Caco-2 (cell line): ENCODE results near the gene EFNA4. TPM values are rescaled to one million over a fixed set of nuclear protein-coding genes. Genes with fewer than 3 reads are reported as not detected.
A peak's percentile ranks its signal among the peaks of the same experiment; 100 is the strongest.

Experiments
- BruUV-seq: library from RNA; stranded (reverse); fragments of 400-500 nt; replicated peaks from 2 replicates; lab custom pipeline; 2021; lab: Mats Ljungman, UMichigan
- CTCF ChIA-PET: fragments of 300-600 bp; sonication (Branson Sonifier 250); formaldehyde crosslinking; loops from one replicate; lab custom pipeline; 2022; ENCODE audit warnings: antibody characterized with exemption; lab: Charles Lee
- POLR2A ChIA-PET: fragments of 300-600 bp; sonication (Branson Sonifier 250); formaldehyde crosslinking; loops from one replicate; lab custom pipeline; 2022; ENCODE audit warnings: antibody characterized with exemption; lab: Charles Lee
- DNase-seq, 2 experiments: peaks; one replicate each; pipeline versions ENCODE4 v3.0.0 to v3.0.0-alpha.2; 2020 to 2022
- H3K27me3 ChIP-seq: replicated peaks from 2 replicates; pipeline ENCODE4 v1.6.0; 2011; ENCODE audit warnings: low read length; ENCODE audit not compliant: control insufficient read depth, insufficient read depth
- H3K36me3 ChIP-seq: 2 replicates; pipeline ENCODE4 v1.5.1; 2011; ENCODE audit warnings: low read length; ENCODE audit not compliant: control insufficient read depth, insufficient read depth
- H3K4me1 ChIP-seq: fragments of 250-450 bp; sonication (Bioruptor Pico); 2 replicates; pipeline ENCODE4 v1.5.1; 2020; ENCODE audit warnings: mild to moderate bottlenecking
- H3K4me3 ChIP-seq: 2 replicates; pipeline ENCODE4 v1.5.1; 2011; ENCODE audit warnings: low read depth, mild to moderate bottlenecking, control low read depth, low read length
- H3K9me3 ChIP-seq: fragments of 250-450 bp; sonication (Bioruptor Pico); 2 replicates; pipeline ENCODE4 v1.5.1; 2020; ENCODE audit warnings: mild to moderate bottlenecking, moderate library complexity
- H3K27ac Mint-ChIP-seq: one replicate; pipeline ENCODE4 v1.8.0; 2022; ENCODE audit warnings: mixed read lengths; ENCODE audit not compliant: unreplicated experiment
- H3K27me3 Mint-ChIP-seq: one replicate; pipeline ENCODE4 v1.8.0; 2022; ENCODE audit warnings: mixed read lengths; ENCODE audit not compliant: insufficient read depth, unreplicated experiment
- H3K36me3 Mint-ChIP-seq: one replicate; pipeline ENCODE4 v1.8.0; 2022; ENCODE audit warnings: mild to moderate bottlenecking, mixed read lengths; ENCODE audit not compliant: insufficient read depth, unreplicated experiment
- H3K4me1 Mint-ChIP-seq: one replicate; pipeline ENCODE4 v1.8.0; 2022; ENCODE audit warnings: low read depth, mixed read lengths; ENCODE audit not compliant: unreplicated experiment
- H3K4me3 Mint-ChIP-seq: one replicate; pipeline ENCODE4 v1.8.0; 2022; ENCODE audit warnings: mild to moderate bottlenecking, moderate library complexity, mixed read lengths; ENCODE audit not compliant: unreplicated experiment
- H3K9me3 Mint-ChIP-seq: one replicate; pipeline ENCODE4 v1.8.0; 2022; ENCODE audit warnings: mixed read lengths; ENCODE audit not compliant: unreplicated experiment
- intact Hi-C: fragments of 100-400 bp; cut with micrococcal nuclease; formaldehyde crosslinking; loops from one replicate; pipeline ENCODE4 v1.10.0; 2022; ENCODE audit not compliant: unreplicated experiment
- total RNA-seq: library from RNA; stranded (reverse); gene quantifications from 2 replicates; pipeline ENCODE4 v1.2.3, GENCODE V29; 2022
- TF ChIP-seq, protein P1 (sequence below), 2 experiments: fragments of 200-600 bp in 1 of 2; IDR thresholded peaks; 1 replicate in 1 of 2; 2 replicates in 1 of 2; pipeline versions ENCODE4 v1.5.1 to v1.8.0; 2011 to 2022; ENCODE audit warnings: antibody characterized with exemption in 1 of 2, control low read depth in 1 of 2, inconsistent platforms in 1 of 2, low read depth in 1 of 2, low read length in 1 of 2, mild to moderate bottlenecking in 1 of 2, moderate library complexity in 1 of 2; ENCODE audit not compliant: insufficient read depth in 1 of 2, severe bottlenecking in 1 of 2, unreplicated experiment in 1 of 2

EFNA4 gene
- total RNA-seq, 1 experiment from 2014 or later, result 13.8 TPM

DNA sequence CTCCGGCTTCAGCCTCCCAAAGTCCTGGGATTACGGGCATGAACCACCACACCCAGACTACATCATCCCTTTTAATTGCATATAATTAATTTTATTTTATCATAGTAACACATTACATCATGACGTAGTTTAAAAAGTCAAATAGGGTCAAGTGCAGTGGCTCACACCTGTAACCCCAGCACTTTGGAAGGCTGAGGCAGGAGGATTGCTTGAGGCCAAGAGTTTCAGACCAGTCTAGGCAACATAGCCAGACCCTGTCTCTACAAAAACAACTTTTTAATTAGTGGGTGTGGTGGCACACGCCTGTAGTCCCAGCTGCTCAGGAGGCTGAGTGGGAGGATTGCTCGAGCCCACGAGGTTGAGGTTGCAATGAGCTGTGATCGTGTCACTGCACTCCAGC lies 35.8 kb downstream of the EFNA4 start:
- Mint-ChIP-seq H3K4me3 (no peak overlapping the region), H3K36me3 (no peaks in the 10 kb centered on the region), H3K9me3 (no peaks in the 10 kb centered on the region), H3K27ac (no peak overlapping the region), H3K4me1 (no peaks in the 10 kb centered on the region), H3K27me3 (no peaks in the 10 kb centered on the region)
- ChIA-PET POLR2A (interaction anchor here (0.7 kb wide), 1 partner anchor 67 kb away, joined by 3 read pairs; no protein-coding TSS in a partner anchor), CTCF (interaction anchor here (0.6 to 2.2 kb wide), 4 partner anchors 8 to 179 kb away, joined by 3 to 10 read pairs (median 4); partner anchors contain the start of gene KRTCAP2)
- TF ChIP-seq, protein P1, sequence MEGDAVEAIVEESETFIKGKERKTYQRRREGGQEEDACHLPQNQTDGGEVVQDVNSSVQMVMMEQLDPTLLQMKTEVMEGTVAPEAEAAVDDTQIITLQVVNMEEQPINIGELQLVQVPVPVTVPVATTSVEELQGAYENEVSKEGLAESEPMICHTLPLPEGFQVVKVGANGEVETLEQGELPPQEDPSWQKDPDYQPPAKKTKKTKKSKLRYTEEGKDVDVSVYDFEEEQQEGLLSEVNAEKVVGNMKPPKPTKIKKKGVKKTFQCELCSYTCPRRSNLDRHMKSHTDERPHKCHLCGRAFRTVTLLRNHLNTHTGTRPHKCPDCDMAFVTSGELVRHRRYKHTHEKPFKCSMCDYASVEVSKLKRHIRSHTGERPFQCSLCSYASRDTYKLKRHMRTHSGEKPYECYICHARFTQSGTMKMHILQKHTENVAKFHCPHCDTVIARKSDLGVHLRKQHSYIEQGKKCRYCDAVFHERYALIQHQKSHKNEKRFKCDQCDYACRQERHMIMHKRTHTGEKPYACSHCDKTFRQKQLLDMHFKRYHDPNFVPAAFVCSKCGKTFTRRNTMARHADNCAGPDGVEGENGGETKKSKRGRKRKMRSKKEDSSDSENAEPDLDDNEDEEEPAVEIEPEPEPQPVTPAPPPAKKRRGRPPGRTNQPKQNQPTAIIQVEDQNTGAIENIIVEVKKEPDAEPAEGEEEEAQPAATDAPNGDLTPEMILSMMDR (IDR thresholded peaks at IDR 0.05; ENCODE audit: insufficient read depth in 1 of 2, low read depth in 1 of 2, low read length in 1 of 2, severe bottlenecking in 1 of 2, unreplicated experiment in 1 of 2), result no peak
- no TSS peak for BruUV-seq
- no peaks in the 10 kb centered on the region for H3K4me1 ChIP-seq
- no peak overlapping the region for H3K4me3 ChIP-seq
- DNase-seq, result no peak
- no peaks in the 10 kb centered on the region for H3K27me3 ChIP-seq
- no peaks in the 10 kb centered on the region for H3K36me3 ChIP-seq
- intact Hi-C loops, result no loop called here
- H3K9me3 ChIP-seq, result no peaks in the 10 kb centered on the region

DNA sequence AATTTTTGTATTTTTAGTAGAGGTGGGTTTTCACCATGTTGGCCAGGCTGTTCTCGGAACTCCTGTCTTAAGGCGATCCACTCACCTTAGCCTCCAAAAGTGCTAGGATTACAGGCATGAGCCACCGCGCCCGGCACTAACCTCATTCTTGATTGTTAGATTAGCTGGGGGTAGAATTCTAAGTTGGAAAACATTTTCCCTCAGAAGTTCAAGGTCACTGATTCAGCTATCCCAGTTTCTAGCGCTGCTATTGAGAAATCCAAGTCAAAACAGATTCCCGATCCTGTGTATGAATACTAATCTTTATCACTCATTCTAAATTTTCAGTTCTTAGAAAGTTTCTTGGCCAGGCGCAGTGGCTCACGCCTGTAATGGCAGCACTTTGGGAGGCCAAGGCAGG lies 39.8 kb downstream of the EFNA4 start:
- H3K9me3 Mint-ChIP-seq, result no peaks in the 10 kb centered on the region
- Histone ChIP-seq H3K4me1 (peaks cover 28% of the 10 kb centered on the region), H3K36me3 (no peaks in the 10 kb centered on the region), H3K9me3 (no peaks in the 10 kb centered on the region), H3K4me3 (no peak overlapping the region), H3K27me3 (no peaks in the 10 kb centered on the region)
- no peak for DNase-seq
- intact Hi-C loops, result loop anchor here (10.0 kb wide), 1 partner anchor 829 kb away; the partner anchor contains the start of gene HAX1
- H3K27me3 Mint-ChIP-seq, result no peaks in the 10 kb centered on the region
- POLR2A ChIA-PET, result no interaction called here
- no peak overlapping the region for H3K4me3 Mint-ChIP-seq
- no peak overlapping the region for H3K27ac Mint-ChIP-seq
- no TSS peak for BruUV-seq
- peaks cover 10% of the 10 kb centered on the region for H3K4me1 Mint-ChIP-seq
- CTCF ChIA-PET, result interaction anchor here (0.9 kb wide), 1 partner anchor 12 kb away, joined by 3 read pairs; no protein-coding TSS in a partner anchor
- no peaks in the 10 kb centered on the region for H3K36me3 Mint-ChIP-seq
- TF ChIP-seq, protein P1 (IDR thresholded peaks at IDR 0.05; ENCODE audit: insufficient read depth in 1 of 2, low read depth in 1 of 2, low read length in 1 of 2, severe bottlenecking in 1 of 2, unreplicated experiment in 1 of 2), result no peak

DNA sequence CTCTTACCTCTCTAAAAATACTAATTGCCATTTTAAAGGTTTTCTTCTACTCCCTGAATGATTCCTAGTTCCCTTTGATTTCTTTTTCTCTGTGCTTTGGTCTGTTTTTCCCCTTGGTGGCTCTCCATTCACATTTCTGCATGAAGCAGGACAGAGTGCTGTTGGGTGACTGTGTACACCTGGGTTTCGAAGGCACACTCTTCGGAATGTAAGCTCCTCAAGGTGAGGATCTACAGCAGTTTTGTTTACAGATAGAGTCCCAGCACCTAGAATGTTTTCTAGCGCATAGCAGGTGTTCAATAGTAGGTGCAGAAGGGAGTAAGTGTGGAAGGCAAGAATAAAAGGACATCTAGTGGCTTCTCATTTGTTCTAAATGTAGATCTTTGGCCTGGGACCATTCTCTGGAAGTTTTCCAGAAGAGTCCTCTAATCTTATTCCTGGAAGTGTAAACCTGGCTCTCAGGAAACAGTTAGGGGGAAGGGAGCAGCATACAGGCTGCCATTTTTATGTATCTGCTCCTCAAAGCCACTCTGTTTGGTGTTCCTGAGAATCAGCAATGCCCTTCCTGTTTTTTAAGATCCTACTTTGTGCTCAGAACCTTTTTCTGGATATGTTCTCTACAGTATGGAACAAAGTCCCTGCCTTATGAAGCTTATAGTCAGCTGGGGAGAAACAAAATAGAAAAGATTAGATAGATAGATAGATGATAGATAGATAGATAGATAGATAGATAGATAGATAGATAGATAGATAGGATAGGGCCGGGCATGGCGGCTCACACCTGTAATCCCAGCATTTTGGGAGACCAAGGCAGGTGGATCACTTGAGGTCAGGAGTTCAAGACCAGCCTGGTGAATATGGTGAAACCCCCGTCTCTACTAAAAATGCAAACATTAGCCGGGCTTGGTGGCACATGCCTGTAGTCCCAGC lies 41.3 kb downstream of the EFNA4 start:
- H3K4me1 Mint-ChIP-seq, result peaks cover 10% of the 10 kb centered on the region
- CTCF ChIA-PET, result interaction anchor here (0.6 to 1.8 kb wide), 4 partner anchors 14 to 89 kb away, joined by 3 to 10 read pairs (median 4); no protein-coding TSS in a partner anchor
- H3K4me3 Mint-ChIP-seq, result no peak overlapping the region
- no peak for DNase-seq
- TF ChIP-seq, protein P1 (IDR thresholded peaks at IDR 0.05; ENCODE audit: insufficient read depth in 1 of 2, low read depth in 1 of 2, low read length in 1 of 2, severe bottlenecking in 1 of 2, unreplicated experiment in 1 of 2), result no peak
- peak overlapping the region; percentile 0 for H3K27ac Mint-ChIP-seq
- H3K9me3 ChIP-seq, result no peaks in the 10 kb centered on the region
- no TSS peak for BruUV-seq
- no peaks in the 10 kb centered on the region for H3K36me3 ChIP-seq
- H3K9me3 Mint-ChIP-seq, result no peaks in the 10 kb centered on the region
- peaks cover 28% of the 10 kb centered on the region for H3K4me1 ChIP-seq
- H3K4me3 ChIP-seq, result no peak overlapping the region
- H3K27me3 ChIP-seq, result no peaks in the 10 kb centered on the region
- intact Hi-C loops, result loop anchor here (10.0 kb wide), 1 partner anchor 830 kb away; the partner anchor contains the start of gene HAX1
- no peaks in the 10 kb centered on the region for H3K27me3 Mint-ChIP-seq
- H3K36me3 Mint-ChIP-seq, result no peaks in the 10 kb centered on the region
- POLR2A ChIA-PET, result no interaction called here
